K562 (cell line): Measurements from ENCODE around the gene PRSS22. TPM values are rescaled to one million over a fixed set of nuclear protein-coding genes. Genes with fewer than 3 reads are reported as not detected.

ENCODE experiments used
- CLOCK ChIP-seq: fragments of 250-450 bp; sonication (Bioruptor Pico); IDR thresholded peaks from 2 replicates; pipeline ENCODE4 v1.4.0; 2020; ENCODE audit warnings: mild to moderate bottlenecking, moderate library complexity, borderline replicate concordance
- DACH1 ChIP-seq: fragments of 450-650 bp; IDR thresholded peaks from 2 replicates; pipeline ENCODE4 v1.6.1; 2018; ENCODE audit not compliant: partially characterized antibody
- MYBL2 ChIP-seq, 2 experiments: fragments of 450-650 bp in 1 of 2; sonication (generic) in 1 of 2; formaldehyde crosslinking in 1 of 2; IDR thresholded peaks; 2 replicates each; pipeline versions ENCODE4 v1.6.1 to v1.8.1; 2017 to 2022; ENCODE audit warnings: borderline replicate concordance in 1 of 2, inconsistent platforms in 1 of 2, low read depth in 1 of 2, mild to moderate bottlenecking in 1 of 2, missing genetic modification reagents in 1 of 2, moderate library complexity in 1 of 2
- NEUROD1 ChIP-seq: fragments of 150-350 bp; IDR thresholded peaks from 2 replicates; pipeline ENCODE4 v1.6.1; 2014; ENCODE audit warnings: borderline replicate concordance, low read length, low read depth; ENCODE audit not compliant: partially characterized antibody
- PHB2 ChIP-seq: fragments of 450-650 bp; IDR thresholded peaks from 2 replicates; pipeline ENCODE4 v1.6.1; 2017; ENCODE audit warnings: low read depth
- PHF21A ChIP-seq: fragments of 450-650 bp; IDR thresholded peaks from 2 replicates; pipeline ENCODE4 v1.6.1; 2017; ENCODE audit warnings: low read depth, borderline replicate concordance
- POU5F1 ChIP-seq: fragments of 150-350 bp; IDR thresholded peaks from 2 replicates; pipeline ENCODE4 v1.6.1; 2014; ENCODE audit warnings: borderline replicate concordance, low read length, low read depth, mild to moderate bottlenecking; ENCODE audit not compliant: partially characterized antibody
- RFX1 ChIP-seq: fragments of 450-650 bp; IDR thresholded peaks from 2 replicates; pipeline ENCODE4 v1.6.1; 2016; ENCODE audit warnings: mild to moderate bottlenecking, moderate library complexity
- SOX6 ChIP-seq: fragments of 450-650 bp; IDR thresholded peaks from 2 replicates; pipeline ENCODE4 v1.6.1; 2014; ENCODE audit warnings: mild to moderate bottlenecking
- SRSF7 ChIP-seq: fragments of 200-400 bp; formaldehyde crosslinking; optimal IDR thresholded peaks from 2 replicates; pipeline ENCODE3; 2017; ENCODE audit warnings: mild to moderate bottlenecking, low read depth, low read length
- SRSF9 ChIP-seq: fragments of 200-400 bp; formaldehyde crosslinking; IDR thresholded peaks from 2 replicates; pipeline ENCODE4 v1.6.1; 2017; ENCODE audit warnings: low read depth, low read length, borderline replicate concordance
- TCF7 ChIP-seq: sonication (generic); IDR thresholded peaks from 2 replicates; pipeline ENCODE4 v1.6.1; 2016; ENCODE audit warnings: antibody characterized with exemption, borderline replicate concordance
- THRAP3 ChIP-seq: fragments of 450-650 bp; IDR thresholded peaks from 2 replicates; pipeline ENCODE4 v1.6.1; 2016; ENCODE audit warnings: mild to moderate bottlenecking, inconsistent platforms, borderline replicate concordance
- TSC22D4 ChIP-seq: fragments of 450-650 bp; IDR thresholded peaks from 2 replicates; pipeline ENCODE4 v1.6.1; 2016; ENCODE audit warnings: missing genetic modification characterization, missing biosample characterization, control low read depth
- YBX1 ChIP-seq: fragments of 450-650 bp; IDR thresholded peaks from 2 replicates; pipeline ENCODE4 v1.7.1; 2016; ENCODE audit warnings: mild to moderate bottlenecking
- ZBTB7A ChIP-seq: IDR thresholded peaks from 2 replicates; pipeline ENCODE4 v1.6.1; 2011; ENCODE audit warnings: low read depth, mild to moderate bottlenecking, low read length, moderate library complexity, borderline replicate concordance; ENCODE audit not compliant: control insufficient read depth
- ZNF639 ChIP-seq, 2 experiments: fragments of 200-800 bp in 1 of 2; sonication (Bioruptor generic) in 1 of 2; sonication (generic) in 1 of 2; formaldehyde crosslinking in 1 of 2; IDR thresholded peaks in 1 of 2; conservative IDR thresholded peaks in 1 of 2; 2 replicates each; pipeline versions ENCODE4 v1.5.0 to v1.6.1; 2016 to 2020; ENCODE audit warnings: missing compliant biosample characterization in 1 of 2, missing genetic modification characterization in 1 of 2, missing genetic modification reagents in 1 of 2
- ZNF644 ChIP-seq: fragments of 200-800 bp; sonication (Bioruptor generic); IDR thresholded peaks from 2 replicates; pipeline ENCODE4 v1.6.1; 2016; ENCODE audit warnings: low read depth, missing genetic modification characterization, missing compliant biosample characterization
- ZNF75A ChIP-seq: fragments of 450-650 bp; formaldehyde crosslinking; IDR thresholded peaks from 2 replicates; pipeline ENCODE4 v1.4.0; 2020; ENCODE audit warnings: mild to moderate bottlenecking
- polyA plus RNA-seq, 8 experiments: library from polyadenylated mRNA; depleted of rRNA in 4 of 8; stranded (reverse) in 5 of 8; unstranded in 3 of 8; fragments of >200 nt; fragmentation: Nextera tagmentation in 2 of 8; fragmentation: Illumina TruSeq in 1 of 8; extraction: Ambion mirVana in 2 of 8; extraction: Trizol in 1 of 8; gene quantifications; 2 replicates each; pipeline versions ENCODE4 v1.2.1 to v1.2.3, GENCODE V29; 2011 to 2014; ENCODE audit warnings: inconsistent platforms in 1 of 8, missing spikeins in 1 of 8
- total RNA-seq, 7 experiments: library from RNA; depleted of rRNA in 6 of 7; stranded (reverse); fragments of >200 nt in 6 of 7; fragmentation: Illumina TruSeq in 2 of 7; extraction: Trizol in 2 of 7; gene quantifications; 2 replicates each; pipeline versions ENCODE4 v1.2.1 to v1.2.3, GENCODE V29; 2011 to 2021; ENCODE audit warnings: low replicate concordance in 1 of 7
- TF ChIP-seq, protein P1 (sequence below), 2 experiments: fragments of 450-650 bp in 1 of 2; sonication (generic) in 1 of 2; formaldehyde crosslinking in 1 of 2; IDR thresholded peaks in 1 of 2; conservative IDR thresholded peaks in 1 of 2; 2 replicates each; pipeline versions ENCODE4 v1.6.1 to v1.8.1; 2016 to 2023; ENCODE audit warnings: mild to moderate bottlenecking in 2 of 2, moderate library complexity in 2 of 2, inconsistent platforms in 1 of 2, missing genetic modification reagents in 1 of 2

The PRSS22 gene
- total and polyA plus RNA-seq, 9 of the 15 experiments (the other 6 are each of a cell fraction or from before 2014, with no cell fraction given), result 0.13 to 0.42 TPM; not detected in 7

- TF ChIP-seq POU5F1 (no peak), SRSF9 (no peak), MYBL2 (IDR thresholded peaks at IDR 0.05; ENCODE audit: low read depth) (no peak), MYBL2 (CRISPR knock-in tag; IDR thresholded peaks at IDR 0.05; ENCODE audit: borderline replicate concordance) (no peak), YBX1 (no peak), RFX1 (no peak), TCF7 (no peak; the same call in 1 of the 2 replicates), ZBTB7A (peak; percentile 88), SOX6 (peak; percentile 58), NEUROD1 (no peak), PHB2 (no peak), ZNF644 (tag) (peak; percentile 85), CLOCK (CRISPR knock-in tag) (no peak), THRAP3 (no peak), DACH1 (peak; percentile 66), ZNF75A (CRISPR knock-in tag) (0 out of 2 replicates have a peak, but pooled peaks have one; percentile 49), PHF21A (peak; percentile 81; the same call in 1 of the 2 replicates), SRSF7 (no peak), ZNF639 (CRISPR knock-in tag; conservative IDR thresholded peaks at IDR 0.05 in 1 of 2, IDR thresholded peaks at IDR 0.05 in 1 of 2) (peak in 1 of 2 experiments; percentile 96; a peak in 2 of 4 replicates), TSC22D4 (tag) (no peak)
- TF ChIP-seq, protein P1, sequence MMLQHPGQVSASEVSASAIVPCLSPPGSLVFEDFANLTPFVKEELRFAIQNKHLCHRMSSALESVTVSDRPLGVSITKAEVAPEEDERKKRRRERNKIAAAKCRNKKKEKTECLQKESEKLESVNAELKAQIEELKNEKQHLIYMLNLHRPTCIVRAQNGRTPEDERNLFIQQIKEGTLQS (IDR thresholded peaks at IDR 0.05), result peak; percentile 32; the same call in 1 of the 2 replicates
- TF ChIP-seq, protein P1 (CRISPR knock-in tag; conservative IDR thresholded peaks at IDR 0.05), result 0 out of 2 replicates have a peak, but pooled peaks have one; percentile 15
Measured at GRCh38 chr16:2867987-2868789, 10.2 kb upstream of the PRSS22 start (continued).
